Measurements from ENCODE around the gene PKD2L1.

Gene PKD2L1

DNA sequence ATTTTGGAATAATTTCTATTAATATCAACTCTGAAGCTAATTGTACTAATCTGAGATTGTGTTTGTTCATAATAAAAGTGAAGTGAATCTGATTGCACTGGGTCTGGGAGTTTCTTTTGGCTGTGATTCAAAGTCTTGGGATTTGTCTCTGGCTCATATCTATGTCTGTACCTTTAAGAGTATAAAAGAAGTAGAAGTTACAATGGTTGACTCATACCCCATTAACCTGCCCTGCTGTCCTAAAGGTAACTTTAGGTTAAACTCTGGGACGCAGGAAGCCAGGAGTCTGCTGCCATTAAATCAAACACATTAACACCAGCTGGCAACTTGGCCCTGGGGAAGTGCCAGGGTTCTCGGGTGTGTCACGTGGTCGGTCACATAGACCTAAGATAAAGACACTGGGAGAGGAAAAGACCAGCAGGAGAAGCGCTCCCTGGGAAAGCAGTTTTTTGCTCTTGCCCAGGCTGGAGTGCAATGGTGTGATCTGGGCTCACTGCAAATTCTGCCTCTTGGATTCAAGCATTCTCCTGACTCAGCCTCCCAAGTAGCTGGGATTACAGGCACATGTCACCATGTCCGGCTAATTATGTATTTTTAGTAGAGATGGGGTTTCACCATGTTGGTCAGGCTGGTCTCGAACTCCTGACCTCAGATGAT, 34.8 kb upstream of the PKD2L1 start:
- Histone ChIP-seq H3K27ac (ENCODE audit: low read length) (no peak overlapping the region), H3K4me1 (ENCODE audit: insufficient read depth, low read length) (no peaks in the 10 kb centered on the region), H2AFZ (ENCODE audit: low read depth, low read length) (no peak overlapping the region), H3K4me2 (ENCODE audit: insufficient read depth, low read length) (no peak overlapping the region), H3K4me3 (ENCODE audit: low read depth in 1 of 2, low read length in 2 of 2) (no peak overlapping the region), H3K79me2 (ENCODE audit: insufficient read depth, low read length) (no peaks in the 10 kb centered on the region; the same call in 1 of the 2 replicates), H3K27me3 (ENCODE audit: insufficient read depth, low read length, poor library complexity) (no peaks in the 10 kb centered on the region), H3K9ac (ENCODE audit: low read depth, low read length) (no peak overlapping the region), H3K36me3 (ENCODE audit: insufficient read depth, low read length) (peaks cover 47% of the 10 kb centered on the region), H3K9me3 (ENCODE audit: insufficient read depth, low read length, severe bottlenecking) (no peaks in the 10 kb centered on the region), H4K20me1 (ENCODE audit: insufficient read depth, low read length) (peaks cover 25% of the 10 kb centered on the region)
- ATAC-seq (ENCODE audit: insufficient read depth, low read depth), result peak; percentile 23; the same call in 1 of the 3 replicates
- TF ChIP-seq EZH2 (IDR thresholded peaks at IDR 0.05; ENCODE audit: borderline replicate concordance, low read depth, low read length, severe bottlenecking) (no peak), CTCF (IDR thresholded peaks at IDR 0.05; ENCODE audit: borderline replicate concordance, extremely low read depth, low read length, poor library complexity, severe bottlenecking) (no peak)
- no peak for DNase-seq

DNA sequence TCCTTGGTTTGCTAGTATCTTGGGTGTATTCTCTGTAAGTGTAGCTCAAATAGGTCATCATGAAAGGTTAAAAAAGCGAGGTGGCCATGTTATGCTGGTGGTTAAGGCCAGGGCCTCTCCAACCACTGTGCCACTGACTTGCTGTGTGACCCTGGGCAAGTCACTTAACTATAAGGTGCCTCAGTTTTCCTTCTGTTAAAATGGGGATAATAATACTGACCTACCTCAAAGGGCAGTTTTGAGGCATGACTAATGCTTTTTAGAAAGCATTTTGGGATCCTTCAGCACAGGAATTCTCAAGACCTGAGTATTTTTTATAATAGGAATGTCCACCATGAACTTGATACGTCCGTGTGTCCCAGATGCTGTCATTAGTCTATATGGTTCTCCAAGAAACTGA, 34.1 kb upstream of the PKD2L1 start:
- DNase-seq (no peak), ATAC-seq (ENCODE audit: insufficient read depth, low read depth) (no peak)
- H2AFZ ChIP-seq (ENCODE audit: low read depth, low read length), result no peak overlapping the region
- H3K9ac ChIP-seq (ENCODE audit: low read depth, low read length), result no peak overlapping the region
- H3K4me2 ChIP-seq (ENCODE audit: insufficient read depth, low read length), result no peak overlapping the region
- H3K4me3 ChIP-seq (ENCODE audit: low read depth in 1 of 2, low read length in 2 of 2), result no peak overlapping the region
- H3K36me3 ChIP-seq (ENCODE audit: insufficient read depth, low read length), result peaks cover 53% of the 10 kb centered on the region
- H3K27ac ChIP-seq (ENCODE audit: low read length), result no peak overlapping the region
- no peak for TF ChIP-seq CTCF (IDR thresholded peaks at IDR 0.05; ENCODE audit: borderline replicate concordance, extremely low read depth, low read length, poor library complexity, severe bottlenecking)
- no peak for TF ChIP-seq EZH2 (IDR thresholded peaks at IDR 0.05; ENCODE audit: borderline replicate concordance, low read depth, low read length, severe bottlenecking)
- H3K27me3 ChIP-seq (ENCODE audit: insufficient read depth, low read length, poor library complexity), result no peaks in the 10 kb centered on the region
- no peaks in the 10 kb centered on the region for H3K9me3 ChIP-seq (ENCODE audit: insufficient read depth, low read length, severe bottlenecking)
- H3K4me1 ChIP-seq (ENCODE audit: insufficient read depth, low read length), result no peaks in the 10 kb centered on the region
- peaks cover 32% of the 10 kb centered on the region for H4K20me1 ChIP-seq (ENCODE audit: insufficient read depth, low read length)
- H3K79me2 ChIP-seq (ENCODE audit: insufficient read depth, low read length), result peaks cover 7% of the 10 kb centered on the region

DNA sequence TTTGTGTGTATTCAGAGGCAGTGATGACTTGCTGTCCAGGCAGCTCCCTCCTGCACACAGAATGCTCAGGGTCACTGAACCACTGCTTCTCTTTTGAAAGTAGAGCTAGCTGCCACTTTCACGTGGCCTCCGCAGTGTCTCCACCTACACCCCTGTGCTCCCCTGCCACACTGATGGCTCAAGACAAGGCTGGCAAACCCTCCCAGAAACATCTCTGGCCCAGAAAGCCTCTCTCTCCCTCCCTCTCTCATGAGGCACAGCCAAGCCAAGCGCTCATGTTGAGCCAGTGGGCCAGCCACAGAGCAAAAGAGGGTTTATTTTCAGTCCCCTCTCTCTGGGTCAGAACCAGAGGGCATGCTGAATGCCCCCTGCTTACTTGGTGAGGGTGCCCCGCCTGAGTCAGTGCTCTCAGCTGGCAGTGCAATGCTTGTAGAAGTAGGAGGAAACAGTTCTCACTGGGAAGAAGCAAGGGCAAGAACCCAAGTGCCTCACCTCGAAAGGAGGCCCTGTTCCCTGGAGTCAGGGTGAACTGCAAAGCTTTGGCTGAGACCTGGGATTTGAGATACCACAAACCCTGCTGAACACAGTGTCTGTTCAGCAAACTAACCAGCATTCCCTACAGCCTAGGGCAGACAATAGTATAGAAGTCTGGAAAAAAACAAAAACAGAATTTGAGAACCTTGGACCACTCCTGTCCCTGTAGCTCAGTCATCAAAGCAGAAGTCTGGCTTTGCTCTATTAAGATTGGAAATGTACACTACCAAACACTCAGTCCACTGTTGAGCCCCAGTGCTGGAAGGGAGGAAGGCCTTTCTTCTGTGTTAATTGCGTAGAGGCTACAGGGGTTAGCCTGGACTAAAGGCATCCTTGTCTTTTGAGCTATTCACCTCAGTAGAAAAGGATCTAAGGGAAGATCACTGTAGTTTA, 32.8 kb upstream of the PKD2L1 start:
- H3K4me1 ChIP-seq (ENCODE audit: insufficient read depth, low read length), result no peaks in the 10 kb centered on the region
- H3K4me2 ChIP-seq (ENCODE audit: insufficient read depth, low read length), result no peak overlapping the region
- DNase-seq (no peak), ATAC-seq (ENCODE audit: insufficient read depth, low read depth) (no peak; the same call in 2 of the 3 replicates)
- H3K9ac ChIP-seq (ENCODE audit: low read depth, low read length), result no peak overlapping the region
- H3K36me3 ChIP-seq (ENCODE audit: insufficient read depth, low read length), result peaks cover 61% of the 10 kb centered on the region
- H4K20me1 ChIP-seq (ENCODE audit: insufficient read depth, low read length), result peaks cover 36% of the 10 kb centered on the region
- TF ChIP-seq CTCF (IDR thresholded peaks at IDR 0.05; ENCODE audit: borderline replicate concordance, extremely low read depth, low read length, poor library complexity, severe bottlenecking), result no peak
- H3K27ac ChIP-seq (ENCODE audit: low read length), result no peak overlapping the region
- peaks cover 11% of the 10 kb centered on the region for H3K79me2 ChIP-seq (ENCODE audit: insufficient read depth, low read length)
- no peak overlapping the region for H3K4me3 ChIP-seq (ENCODE audit: low read depth in 1 of 2, low read length in 2 of 2)
- no peaks in the 10 kb centered on the region for H3K9me3 ChIP-seq (ENCODE audit: insufficient read depth, low read length, severe bottlenecking)
- H2AFZ ChIP-seq (ENCODE audit: low read depth, low read length), result no peak overlapping the region
- no peaks in the 10 kb centered on the region for H3K27me3 ChIP-seq (ENCODE audit: insufficient read depth, low read length, poor library complexity)
